Adrenal gland (tissue), 12 donors: ENCODE results near the gene SEMA4B. TPM values are rescaled to one million over a fixed set of nuclear protein-coding genes. Genes with fewer than 3 reads are reported as not detected.
A peak's percentile ranks its signal among the peaks of the same experiment; 100 is the strongest.
"Not testable (repeated sequence)": the region's sequence is repeated elsewhere in the genome, so short reads cannot be mapped to it uniquely, and the experiment has no call there.

Experiments used
- DNase-seq, 7 donors: peaks; one replicate each; pipeline ENCODE4 v3.0.0-alpha.2; 2019 to 2020
- H3K27ac ChIP-seq, 5 donors: fragments of 200-600 bp; sonication (generic) in 4 of 5; 1 replicate in 3 of 5; 2 replicates in 2 of 5; pipeline versions ENCODE4 v1.5.1 to v1.8.0; 2016 to 2020; ENCODE audit warnings: mild to moderate bottlenecking in 1 of 5
- H3K27me3 ChIP-seq: fragments of 200-600 bp; 2 replicates; pipeline ENCODE4 v1.8.0; 2021
- H3K36me3 ChIP-seq, 2 donors: fragments of 200-600 bp; replicated peaks in 1 of 2; 1 replicate in 1 of 2; 2 replicates in 1 of 2; pipeline versions ENCODE4 v1.5.1 to v1.8.0; 2018 to 2022
- H3K4me1 ChIP-seq, 2 donors: fragments of 200-600 bp; replicated peaks in 1 of 2; 1 replicate in 1 of 2; 2 replicates in 1 of 2; pipeline versions ENCODE4 v1.5.1 to v1.8.0; 2018 to 2021
- H3K4me3 ChIP-seq, 4 donors: fragments of 200-600 bp; sonication (generic) in 3 of 4; one replicate each; pipeline ENCODE4 v1.5.1; 2016 to 2018
- H3K9me3 ChIP-seq, 3 donors: fragments of 200-600 bp; sonication (generic) in 1 of 3; replicated peaks in 1 of 3; 1 replicate in 2 of 3; 2 replicates in 1 of 3; pipeline versions ENCODE4 v1.5.1 to v1.8.0; 2016 to 2021
- POLR2A ChIP-seq, 2 donors: fragments of 450-650 bp; IDR thresholded peaks; one replicate each; pipeline ENCODE4 v1.6.1; 2017; ENCODE audit warnings: antibody characterized with exemption in 2 of 2, mild to moderate bottlenecking in 2 of 2, moderate library complexity in 1 of 2
- WGBS, 4 donors: extraction: QIAGEN DNeasy Blood & Tissue Kit in 2 of 4; methylation state at CpG; one replicate each; pipeline versions ENCODE4 v1.1.5 to v1.1.7; 2013 to 2017; 5-methylcytosine and 5-hydroxymethylcytosine counted together
- intact Hi-C, 2 donors: fragments of 100-400 bp; cut with DNase I; formaldehyde crosslinking; loops; one replicate each; pipeline versions ENCODE4 v1.14.1 to v1.15.0; 2022 to 2023
- polyA plus RNA-seq, 3 donors: library from polyadenylated mRNA; stranded (reverse); fragments of 200-250 nt in 2 of 3; fragments of 350-450 nt in 1 of 3; fragmentation: Illumina TruSeq in 1 of 3; extraction: RNeasy Lipid Tissue Mini Kit (QIAGEN cat#74804) in 1 of 3; gene quantifications; one replicate each; pipeline ENCODE4 v1.2.3, GENCODE V29; 2013 to 2014
- total RNA-seq, 9 donors: library from RNA; depleted of rRNA in 4 of 9; stranded (reverse); fragments of >200 nt in 4 of 9; fragments of 120-200 nt in 1 of 9; fragmentation: NEBNext Ultra II Directional in 1 of 9; extraction: Animal tissue kit (Norgen Biotek cat#: 25700) in 1 of 9; gene quantifications; one replicate each; pipeline versions ENCODE4 v1.1.0 to v1.2.4, GENCODE V29; 2013 to 2023
- TF ChIP-seq, protein P1 (sequence below), 6 experiments: fragments of 450-650 bp in 4 of 6; fragments of 200-600 bp in 2 of 6; sonication (generic) in 1 of 6; IDR thresholded peaks; 1 replicate in 5 of 6; 2 replicates in 1 of 6; pipeline versions ENCODE4 v1.5.1 to v1.8.0; 2016 to 2021; ENCODE audit warnings: antibody characterized with exemption in 6 of 6, mild to moderate bottlenecking in 2 of 6, moderate library complexity in 1 of 6
- donor health status: healthy with polysubstance abuse.
- donor health status: Bipolar disorder and iron deficiency.
- donor health status: DM: yes; HTN: yes; CAD: no.
- donor health status: DM: no; HTN: no; CAD: no.
- donor health status: DM: no; HTN: no; CAD: no.
- donor health status: DM: yes; HTN: yes; CAD: no.

SEMA4B gene
- total and polyA plus RNA-seq, 12 donors, result 10.6 to 155 (median 85.1) TPM

DNA sequence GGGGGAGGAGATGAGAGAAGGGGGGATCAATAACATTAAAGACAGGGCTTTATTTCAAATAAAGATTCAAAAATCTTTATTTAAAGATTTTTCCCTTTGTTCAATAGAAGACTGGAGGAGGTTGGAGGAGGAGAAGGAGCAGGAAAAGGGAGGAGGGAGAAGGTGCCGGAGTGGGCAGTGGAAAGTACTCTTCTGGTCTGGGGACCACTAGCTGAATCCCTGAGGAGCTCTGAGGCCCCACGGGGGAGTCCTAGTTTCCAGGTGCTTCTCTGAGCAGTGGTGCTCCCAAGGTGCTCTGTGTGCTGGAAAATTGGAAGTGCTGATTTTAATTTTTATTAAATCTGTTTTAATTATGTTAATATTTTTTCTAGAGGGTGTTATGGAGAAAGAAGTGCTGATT, 19.4 kb upstream of the SEMA4B start:
- intact Hi-C loops, result no loop called here
- no peak overlapping the region for H3K27ac ChIP-seq
- H3K4me3 ChIP-seq, result no peak overlapping the region
- no peaks in the 10 kb centered on the region for H3K27me3 ChIP-seq
- H3K9me3 ChIP-seq, result no peaks in the 10 kb centered on the region
- WGBS, 4 donors, result 50 to 69% (median 53%) methylated on average over 2 of the region's 2 CpGs
- no peaks in the 10 kb centered on the region for H3K36me3 ChIP-seq
- peaks cover 9 to 30% of the 10 kb centered on the region in 2 donors for H3K4me1 ChIP-seq
- no peak for TF ChIP-seq POLR2A (IDR thresholded peaks at IDR 0.05)
- no peak for DNase-seq

DNA sequence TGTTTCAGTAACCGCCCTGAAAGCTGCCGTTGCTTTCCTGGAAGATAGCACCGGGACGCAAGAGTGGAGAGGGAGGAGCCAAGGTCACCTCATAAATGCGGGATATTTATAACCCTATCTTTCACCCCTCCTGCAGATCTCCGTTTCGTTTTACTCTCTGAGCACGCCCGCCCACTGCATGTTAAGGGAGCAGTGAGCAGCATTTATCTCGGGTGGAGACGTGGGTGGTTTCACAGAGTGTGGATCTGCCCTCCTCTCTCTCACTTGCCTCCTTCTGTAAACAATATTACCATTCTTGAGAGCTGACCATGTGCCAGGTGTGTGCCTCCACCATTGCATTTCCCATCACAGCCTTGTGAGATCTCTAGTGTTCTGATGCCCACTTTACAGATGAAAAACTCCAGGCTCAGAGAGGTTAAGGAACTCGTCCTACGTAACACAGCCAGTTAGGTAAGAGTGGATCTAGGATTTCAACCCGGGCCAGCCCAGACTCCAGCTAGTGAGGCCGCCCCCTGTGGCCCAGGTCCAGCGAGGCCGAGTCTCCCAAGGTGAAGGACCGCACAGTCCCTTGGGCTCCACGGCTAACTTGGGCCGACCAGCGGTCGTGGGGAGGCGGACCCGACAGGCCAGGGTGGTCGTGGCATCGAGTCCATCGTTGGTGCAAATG, 16.9 kb upstream of the SEMA4B start:
- peak; percentile 81 to 98 (median 97) for DNase-seq
- TF ChIP-seq POLR2A (IDR thresholded peaks at IDR 0.05), result peak in 1 of 2 donors; percentile 78
- TF ChIP-seq, protein P1, sequence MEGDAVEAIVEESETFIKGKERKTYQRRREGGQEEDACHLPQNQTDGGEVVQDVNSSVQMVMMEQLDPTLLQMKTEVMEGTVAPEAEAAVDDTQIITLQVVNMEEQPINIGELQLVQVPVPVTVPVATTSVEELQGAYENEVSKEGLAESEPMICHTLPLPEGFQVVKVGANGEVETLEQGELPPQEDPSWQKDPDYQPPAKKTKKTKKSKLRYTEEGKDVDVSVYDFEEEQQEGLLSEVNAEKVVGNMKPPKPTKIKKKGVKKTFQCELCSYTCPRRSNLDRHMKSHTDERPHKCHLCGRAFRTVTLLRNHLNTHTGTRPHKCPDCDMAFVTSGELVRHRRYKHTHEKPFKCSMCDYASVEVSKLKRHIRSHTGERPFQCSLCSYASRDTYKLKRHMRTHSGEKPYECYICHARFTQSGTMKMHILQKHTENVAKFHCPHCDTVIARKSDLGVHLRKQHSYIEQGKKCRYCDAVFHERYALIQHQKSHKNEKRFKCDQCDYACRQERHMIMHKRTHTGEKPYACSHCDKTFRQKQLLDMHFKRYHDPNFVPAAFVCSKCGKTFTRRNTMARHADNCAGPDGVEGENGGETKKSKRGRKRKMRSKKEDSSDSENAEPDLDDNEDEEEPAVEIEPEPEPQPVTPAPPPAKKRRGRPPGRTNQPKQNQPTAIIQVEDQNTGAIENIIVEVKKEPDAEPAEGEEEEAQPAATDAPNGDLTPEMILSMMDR (IDR thresholded peaks at IDR 0.05), result peak in 1 of 6 experiments; percentile 2
- H3K27me3 ChIP-seq, result no peaks in the 10 kb centered on the region
- H3K36me3 ChIP-seq, result no peaks in the 10 kb centered on the region
- H3K4me3 ChIP-seq, result peak overlapping the region in 2 of 4 donors; percentile 65 to 71
- 13 to 29% (median 16%) methylated on average over 7 to 27 of the region's 27 CpGs for WGBS, 4 donors
- peaks cover 14 to 54% of the 10 kb centered on the region in 2 donors for H3K4me1 ChIP-seq
- intact Hi-C loops, result no loop called here
- H3K27ac ChIP-seq, result peak overlapping the region; percentile 93 to 99 (median 98)
- no peaks in the 10 kb centered on the region for H3K9me3 ChIP-seq

DNA sequence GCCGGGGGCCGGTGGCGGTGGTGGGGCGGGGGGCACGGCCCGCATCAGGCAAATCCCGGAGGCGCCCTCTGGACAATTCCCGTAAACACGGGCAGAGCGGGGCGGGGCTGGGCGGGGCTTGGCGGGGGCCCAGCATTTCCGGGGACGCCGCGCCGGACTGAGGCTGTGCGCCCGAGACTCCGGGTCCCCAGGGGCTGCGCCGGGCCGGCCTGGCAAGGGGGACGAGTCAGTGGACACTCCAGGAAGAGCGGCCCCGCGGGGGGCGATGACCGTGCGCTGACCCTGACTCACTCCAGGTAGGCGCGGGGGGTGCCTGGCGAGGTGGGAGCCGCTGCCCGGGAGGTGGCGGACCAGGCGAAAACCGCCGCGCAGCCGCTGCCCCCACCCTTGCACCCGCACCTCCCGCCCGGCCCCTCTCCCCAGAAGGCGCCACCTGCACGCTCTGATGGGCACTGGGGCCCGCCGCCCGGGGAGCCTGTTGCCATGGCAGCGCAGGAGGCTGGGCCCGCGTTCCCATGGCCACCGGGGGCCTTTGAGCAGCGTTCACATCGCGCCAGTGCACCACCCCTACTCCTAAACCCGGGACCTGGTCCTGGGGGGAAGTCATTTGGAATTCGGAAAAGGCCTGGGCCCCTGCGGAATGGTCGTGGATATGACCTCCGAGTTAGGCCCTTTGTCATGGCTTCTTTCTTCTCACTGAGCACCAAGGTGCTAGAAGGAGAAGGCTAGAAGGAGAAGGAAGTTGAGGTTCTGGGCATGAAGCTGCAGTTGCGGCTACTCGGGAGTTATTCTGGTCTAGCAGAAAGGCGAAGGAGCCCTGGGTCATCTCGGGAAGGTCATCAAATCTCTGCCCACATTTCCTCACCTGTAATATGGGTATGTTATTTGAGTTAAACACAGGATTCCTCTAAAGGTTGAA, 16.1 kb upstream of the SEMA4B start:
- intact Hi-C loops, result no loop called here
- Histone ChIP-seq H3K27ac (peak overlapping the region; percentile 93 to 99 (median 98)), H3K27me3 (no peaks in the 10 kb centered on the region), H3K9me3 (no peaks in the 10 kb centered on the region), H3K36me3 (no peaks in the 10 kb centered on the region), H3K4me1 (peaks cover 22 to 62% of the 10 kb centered on the region in 2 donors), H3K4me3 (peak overlapping the region; percentile 9 to 92 (median 68))
- WGBS, 4 donors, result 2 to 6% (median 4%) methylated on average over 9 to 67 of the region's 67 CpGs
- DNase-seq, result peak; percentile 67 to 85 (median 76)
- TF ChIP-seq, protein P1 (IDR thresholded peaks at IDR 0.05), result peak in 1 of 6 experiments; percentile 2
- TF ChIP-seq POLR2A (IDR thresholded peaks at IDR 0.05), result peak; percentile 5 to 60

DNA sequence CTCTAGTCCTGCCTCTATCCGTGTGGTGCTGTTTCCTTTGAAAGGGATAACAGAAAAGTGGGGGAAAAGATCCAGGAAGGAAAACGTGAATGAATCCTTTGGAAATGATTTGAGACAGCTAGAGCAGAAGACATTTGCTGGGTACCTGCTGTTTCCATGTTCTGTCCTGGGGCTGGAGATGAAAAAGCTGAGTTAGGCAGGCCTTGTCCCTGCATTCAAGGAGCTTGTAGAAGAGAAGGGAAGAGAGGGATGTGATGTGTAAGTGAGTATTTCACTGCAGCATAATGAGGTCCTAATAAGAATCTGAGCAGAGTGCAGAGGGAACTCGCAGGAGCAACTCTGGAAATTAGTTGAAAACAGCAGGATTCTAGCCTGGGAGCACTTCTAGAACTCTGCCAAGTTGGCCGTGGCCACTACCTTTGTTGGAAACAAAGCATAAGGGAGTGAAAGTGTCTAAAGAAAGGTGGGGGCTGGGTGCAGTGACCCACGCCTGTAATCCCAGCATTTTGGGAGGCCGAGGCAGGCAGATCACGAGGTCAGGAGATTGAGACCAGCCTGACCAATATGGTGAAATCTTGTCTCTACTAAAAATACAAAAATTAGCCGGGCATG, 13.8 kb upstream of the SEMA4B start:
- no peak for TF ChIP-seq POLR2A (IDR thresholded peaks at IDR 0.05)
- no peak overlapping the region for H3K4me3 ChIP-seq
- peak overlapping the region in 2 of 5 donors; percentile 27 to 93 for H3K27ac ChIP-seq
- DNase-seq, result no peak
- 58 to 78% (median 67%) methylated on average over 7 to 8 of the region's 8 CpGs for WGBS, 4 donors
- intact Hi-C loops, result no loop called here
- no peaks in the 10 kb centered on the region for H3K27me3 ChIP-seq
- peaks cover 41 to 85% of the 10 kb centered on the region in 2 donors for H3K4me1 ChIP-seq
- no peaks in the 10 kb centered on the region for H3K36me3 ChIP-seq
- H3K9me3 ChIP-seq, result no peaks in the 10 kb centered on the region

DNA sequence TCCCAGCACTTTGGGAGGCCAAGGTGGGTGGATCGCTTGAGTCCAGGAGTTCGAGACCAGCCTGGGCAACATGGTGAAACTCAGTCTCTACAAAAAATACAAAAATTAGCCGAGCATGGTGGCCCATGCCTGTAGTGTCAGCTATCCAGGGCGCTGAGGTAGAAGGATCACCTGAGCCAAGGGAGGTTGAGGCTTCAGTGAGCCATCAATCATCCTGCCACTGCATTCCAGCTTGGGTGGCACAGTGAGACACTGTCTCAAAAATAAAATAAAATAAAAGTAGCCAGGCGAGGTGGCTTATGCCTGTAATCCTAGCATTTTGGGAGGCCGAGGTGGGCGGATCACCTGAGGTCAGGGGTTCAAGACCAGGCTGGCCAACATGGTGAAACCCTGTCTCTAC, 13.1 kb upstream of the SEMA4B start:
- H3K4me1 ChIP-seq, result peaks cover 47 to 90% of the 10 kb centered on the region in 2 donors
- 73 to 97% (median 96%) methylated on average over 7 of the region's 7 CpGs for WGBS, 4 donors
- H3K9me3 ChIP-seq, result not testable (repeated sequence)

More for the DNA sequence above, 13.1 kb upstream of the SEMA4B start:
- DNase-seq, intact Hi-C loops, H3K4me3 ChIP-seq, H3K27me3 ChIP-seq, H3K36me3 ChIP-seq: not testable (repeated sequence)
- H3K27ac ChIP-seq, result peak overlapping the region in 2 of 5 donors; percentile 6 to 93
